Nephron (organoid): ENCODE results near the gene POU2AF2.
"Not testable (repeated sequence)": the region's sequence is repeated elsewhere in the genome, so short reads cannot be mapped to it uniquely, and the experiment has no call there.

Experiments used
- H3K27ac Mint-ChIP-seq, 3 experiments: 2 replicates each; pipeline ENCODE4 v1.8.0; 2020; ENCODE audit warnings: mixed read lengths in 3 of 3, mild to moderate bottlenecking in 2 of 3, moderate library complexity in 1 of 3
- H3K27me3 Mint-ChIP-seq: 2 replicates; pipeline ENCODE4 v1.8.0; 2021; ENCODE audit warnings: low read depth, mild to moderate bottlenecking, moderate library complexity, mixed read lengths
- H3K36me3 Mint-ChIP-seq: 2 replicates; pipeline ENCODE4 v1.8.0; 2020; ENCODE audit warnings: low read depth, mixed read lengths
- H3K4me1 Mint-ChIP-seq: 2 replicates; pipeline ENCODE4 v1.8.0; 2020; ENCODE audit warnings: mixed read lengths
- H3K4me3 Mint-ChIP-seq, 3 experiments: 2 replicates each; pipeline ENCODE4 v1.8.0; 2020; ENCODE audit warnings: mild to moderate bottlenecking in 3 of 3, mixed read lengths in 3 of 3, moderate library complexity in 2 of 3
- H3K9me3 Mint-ChIP-seq: 2 replicates; pipeline ENCODE4 v1.8.0; 2020; ENCODE audit warnings: mixed read lengths
- TF ChIP-seq, protein P1 (sequence below), 3 experiments: fragments of 200-600 bp; sonication (generic); IDR thresholded peaks; one replicate each; pipeline ENCODE4 v1.5.0; 2021; ENCODE audit warnings: antibody characterized with exemption in 3 of 3; ENCODE audit not compliant: unreplicated experiment in 3 of 3

POU2AF2 gene

GRCh38 chr11:111260811-111261210 lies 15.3 kb downstream of the POU2AF2 start:
- Mint-ChIP-seq H3K27ac (no peak overlapping the region), H3K9me3 (no peaks in the 10 kb centered on the region), H3K4me3 (no peak overlapping the region), H3K27me3 (peaks cover 10% of the 10 kb centered on the region), H3K4me1 (no peaks in the 10 kb centered on the region), H3K36me3 (no peaks in the 10 kb centered on the region)
- TF ChIP-seq, protein P1, sequence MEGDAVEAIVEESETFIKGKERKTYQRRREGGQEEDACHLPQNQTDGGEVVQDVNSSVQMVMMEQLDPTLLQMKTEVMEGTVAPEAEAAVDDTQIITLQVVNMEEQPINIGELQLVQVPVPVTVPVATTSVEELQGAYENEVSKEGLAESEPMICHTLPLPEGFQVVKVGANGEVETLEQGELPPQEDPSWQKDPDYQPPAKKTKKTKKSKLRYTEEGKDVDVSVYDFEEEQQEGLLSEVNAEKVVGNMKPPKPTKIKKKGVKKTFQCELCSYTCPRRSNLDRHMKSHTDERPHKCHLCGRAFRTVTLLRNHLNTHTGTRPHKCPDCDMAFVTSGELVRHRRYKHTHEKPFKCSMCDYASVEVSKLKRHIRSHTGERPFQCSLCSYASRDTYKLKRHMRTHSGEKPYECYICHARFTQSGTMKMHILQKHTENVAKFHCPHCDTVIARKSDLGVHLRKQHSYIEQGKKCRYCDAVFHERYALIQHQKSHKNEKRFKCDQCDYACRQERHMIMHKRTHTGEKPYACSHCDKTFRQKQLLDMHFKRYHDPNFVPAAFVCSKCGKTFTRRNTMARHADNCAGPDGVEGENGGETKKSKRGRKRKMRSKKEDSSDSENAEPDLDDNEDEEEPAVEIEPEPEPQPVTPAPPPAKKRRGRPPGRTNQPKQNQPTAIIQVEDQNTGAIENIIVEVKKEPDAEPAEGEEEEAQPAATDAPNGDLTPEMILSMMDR (IDR thresholded peaks at IDR 0.05; ENCODE audit: unreplicated experiment in 3 of 3) = no peak

- Mint-ChIP-seq H3K36me3 (no peaks in the 10 kb centered on the region), H3K4me3 (no peak overlapping the region), H3K4me1 (peaks cover 8% of the 10 kb centered on the region), H3K27me3 (peaks cover 10% of the 10 kb centered on the region), H3K27ac (no peak overlapping the region), H3K9me3 (no peaks in the 10 kb centered on the region)
- TF ChIP-seq, protein P1 (IDR thresholded peaks at IDR 0.05; ENCODE audit: unreplicated experiment in 3 of 3) = no peak
Observed at GRCh38 chr11:111264646-111265045, 19.1 kb downstream of the POU2AF2 start.

GRCh38 chr11:111265421-111265820 lies 19.9 kb downstream of the POU2AF2 start:
- no peaks in the 10 kb centered on the region for H3K36me3 Mint-ChIP-seq
- H3K9me3 Mint-ChIP-seq = no peaks in the 10 kb centered on the region
- no peak overlapping the region for H3K4me3 Mint-ChIP-seq
- peaks cover 9% of the 10 kb centered on the region for H3K4me1 Mint-ChIP-seq
- peaks cover 10% of the 10 kb centered on the region for H3K27me3 Mint-ChIP-seq
- TF ChIP-seq, protein P1 (IDR thresholded peaks at IDR 0.05; ENCODE audit: unreplicated experiment in 3 of 3) = no peak
- no peak overlapping the region for H3K27ac Mint-ChIP-seq

DNA sequence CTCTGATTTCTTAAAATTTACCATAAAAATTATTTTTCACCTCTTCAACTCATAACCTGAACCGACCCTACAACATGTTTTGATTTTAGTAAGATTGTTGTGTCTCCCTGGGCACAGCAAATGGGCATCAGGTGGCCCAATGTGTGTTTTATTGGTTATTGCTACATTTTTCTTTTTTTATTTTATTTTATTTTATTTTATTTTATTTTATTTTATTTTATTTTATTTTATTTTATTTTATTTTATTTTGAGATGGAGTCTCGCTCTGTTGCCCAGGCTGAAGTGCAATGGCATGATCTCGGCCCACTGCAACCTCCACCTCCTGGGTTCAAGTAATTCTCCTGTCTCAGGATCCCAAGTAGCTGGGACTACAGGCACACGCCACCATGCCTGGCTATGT lies 22.8 kb downstream of the POU2AF2 start:
- H3K4me3 Mint-ChIP-seq, H3K27ac Mint-ChIP-seq, H3K9me3 Mint-ChIP-seq, H3K36me3 Mint-ChIP-seq, H3K4me1 Mint-ChIP-seq: not testable (repeated sequence)
- H3K27me3 Mint-ChIP-seq = peaks cover 14% of the 10 kb centered on the region

GRCh38 chr11:111269146-111269868 lies 23.8 kb downstream of the POU2AF2 start:
- no peak overlapping the region for H3K4me3 Mint-ChIP-seq
- peaks cover 10% of the 10 kb centered on the region for H3K27me3 Mint-ChIP-seq
- H3K27ac Mint-ChIP-seq = peak overlapping the region in 2 of 3 experiments; percentile 33 to 64
- H3K4me1 Mint-ChIP-seq = peaks cover 9% of the 10 kb centered on the region
- TF ChIP-seq, protein P1 (IDR thresholded peaks at IDR 0.05; ENCODE audit: unreplicated experiment in 3 of 3) = no peak
- H3K36me3 Mint-ChIP-seq = no peaks in the 10 kb centered on the region
- no peaks in the 10 kb centered on the region for H3K9me3 Mint-ChIP-seq

DNA sequence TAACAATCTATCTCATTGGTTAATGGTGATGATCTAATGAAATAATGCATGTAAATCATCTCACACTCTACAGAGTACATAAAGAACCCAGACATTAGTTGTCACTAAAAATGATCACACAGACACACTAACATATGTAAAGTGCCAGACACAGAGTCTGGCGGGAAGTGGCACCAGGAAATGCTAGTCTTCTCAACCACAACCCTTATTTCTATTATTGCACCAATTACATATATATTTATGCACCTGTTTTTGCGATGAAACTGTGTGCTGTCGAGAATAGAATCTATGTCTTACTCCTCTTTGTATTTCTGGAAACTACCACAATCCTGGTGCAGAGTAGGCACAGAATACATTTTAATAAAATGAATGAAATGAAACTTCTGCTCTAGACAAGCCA lies 26.9 kb downstream of the POU2AF2 start:
- Mint-ChIP-seq H3K9me3 (no peaks in the 10 kb centered on the region), H3K27ac (no peak overlapping the region), H3K27me3 (peaks cover 5% of the 10 kb centered on the region), H3K36me3 (no peaks in the 10 kb centered on the region), H3K4me1 (peaks cover 9% of the 10 kb centered on the region), H3K4me3 (no peak overlapping the region)
- TF ChIP-seq, protein P1 (IDR thresholded peaks at IDR 0.05; ENCODE audit: unreplicated experiment in 3 of 3) = no peak
